ENCODE results near the gene RNF13. TPM values are rescaled to one million over a fixed set of nuclear protein-coding genes. Genes with fewer than 3 reads are reported as not detected.
"Not testable (repeated sequence)": the region's sequence is repeated elsewhere in the genome, so short reads cannot be mapped to it uniquely, and the experiment has no call there.

Gene RNF13
- total RNA-seq, 1 experiment from 2014 or later, result 108 TPM

DNA sequence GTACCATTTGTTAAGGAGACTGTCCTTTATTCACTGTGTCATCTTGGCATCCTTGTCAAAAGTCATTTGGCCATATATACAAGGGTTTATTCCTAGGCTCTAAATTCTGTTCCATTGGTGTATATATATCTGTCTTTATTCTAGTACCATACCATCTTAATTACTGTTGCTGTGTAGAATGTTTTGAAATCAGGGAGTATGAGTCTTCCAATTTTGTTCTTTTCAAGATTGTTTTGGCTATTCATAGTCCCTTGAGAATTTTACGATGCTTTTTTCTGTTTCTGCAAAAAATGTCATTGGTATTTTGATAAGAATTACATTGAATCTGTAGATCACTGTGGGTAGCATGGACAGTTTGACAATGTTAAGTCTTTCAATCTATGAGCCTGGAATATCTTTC lies 128.9 kb downstream of the RNF13 start:
- TF ChIP-seq, protein P1, sequence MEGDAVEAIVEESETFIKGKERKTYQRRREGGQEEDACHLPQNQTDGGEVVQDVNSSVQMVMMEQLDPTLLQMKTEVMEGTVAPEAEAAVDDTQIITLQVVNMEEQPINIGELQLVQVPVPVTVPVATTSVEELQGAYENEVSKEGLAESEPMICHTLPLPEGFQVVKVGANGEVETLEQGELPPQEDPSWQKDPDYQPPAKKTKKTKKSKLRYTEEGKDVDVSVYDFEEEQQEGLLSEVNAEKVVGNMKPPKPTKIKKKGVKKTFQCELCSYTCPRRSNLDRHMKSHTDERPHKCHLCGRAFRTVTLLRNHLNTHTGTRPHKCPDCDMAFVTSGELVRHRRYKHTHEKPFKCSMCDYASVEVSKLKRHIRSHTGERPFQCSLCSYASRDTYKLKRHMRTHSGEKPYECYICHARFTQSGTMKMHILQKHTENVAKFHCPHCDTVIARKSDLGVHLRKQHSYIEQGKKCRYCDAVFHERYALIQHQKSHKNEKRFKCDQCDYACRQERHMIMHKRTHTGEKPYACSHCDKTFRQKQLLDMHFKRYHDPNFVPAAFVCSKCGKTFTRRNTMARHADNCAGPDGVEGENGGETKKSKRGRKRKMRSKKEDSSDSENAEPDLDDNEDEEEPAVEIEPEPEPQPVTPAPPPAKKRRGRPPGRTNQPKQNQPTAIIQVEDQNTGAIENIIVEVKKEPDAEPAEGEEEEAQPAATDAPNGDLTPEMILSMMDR (IDR thresholded peaks at IDR 0.05; ENCODE audit: unreplicated experiment), result no peak
- intact Hi-C loops (cut with micrococcal nuclease; ENCODE audit: unreplicated experiment), result no loop called here
- no peak overlapping the region for H3K27ac Mint-ChIP-seq (ENCODE audit: unreplicated experiment)
- peaks cover 4% of the 10 kb centered on the region for H3K36me3 Mint-ChIP-seq (ENCODE audit: insufficient read depth, unreplicated experiment)
- no peak for DNase-seq
- no TSS peak for BruUV-seq (replicated peaks)
- H3K4me1 Mint-ChIP-seq (ENCODE audit: low read depth, unreplicated experiment), result no peaks in the 10 kb centered on the region
- CTCF ChIA-PET, result no interaction called here
- H3K9me3 Mint-ChIP-seq (ENCODE audit: low read depth, unreplicated experiment), result peaks cover 6% of the 10 kb centered on the region
- H3K4me3 Mint-ChIP-seq (ENCODE audit: low read depth, unreplicated experiment), result no peak overlapping the region
- no peaks in the 10 kb centered on the region for H3K27me3 Mint-ChIP-seq (ENCODE audit: unreplicated experiment)

DNA sequence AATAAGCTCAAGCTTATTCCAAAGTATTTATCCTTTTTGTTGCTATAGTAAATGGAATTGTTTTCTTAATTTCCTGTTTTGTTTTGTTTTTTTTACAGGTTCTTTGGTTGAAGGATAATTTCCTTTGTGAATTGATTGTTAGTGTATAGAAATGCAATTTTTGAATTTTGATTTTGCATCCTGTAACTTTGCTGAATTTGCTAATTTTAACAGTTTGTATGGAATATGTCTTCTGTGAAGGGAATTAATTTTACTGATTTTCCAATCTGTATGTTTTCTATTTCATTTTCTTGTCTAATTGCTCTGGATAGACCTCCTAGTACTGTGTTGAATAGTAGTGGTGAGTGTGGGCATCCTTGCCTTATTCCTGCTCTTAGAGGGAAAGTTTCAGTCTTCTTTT lies 129.4 kb downstream of the RNF13 start:
- no TSS peak for BruUV-seq (replicated peaks)
- intact Hi-C loops (cut with micrococcal nuclease; ENCODE audit: unreplicated experiment), result no loop called here
- no peak overlapping the region for H3K4me3 Mint-ChIP-seq (ENCODE audit: low read depth, unreplicated experiment)

DNA sequence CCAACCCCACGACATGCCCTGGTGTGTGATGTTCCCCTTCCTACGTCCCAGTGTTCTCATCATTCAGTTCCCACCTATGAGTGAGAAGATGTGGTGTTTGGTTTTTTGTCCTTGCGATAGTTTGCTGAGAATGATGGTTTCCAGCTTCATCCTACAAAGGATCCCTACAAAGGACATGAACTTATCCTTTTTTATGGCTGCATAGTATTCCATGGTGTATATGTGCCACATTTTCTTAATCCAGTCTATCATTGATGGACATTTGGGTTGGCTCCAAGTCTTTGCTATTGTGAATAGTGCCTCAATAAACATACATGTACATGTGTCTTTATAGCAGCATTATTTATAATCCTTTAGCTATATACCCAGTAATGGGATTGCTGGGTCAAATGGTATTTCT lies 131.0 kb downstream of the RNF13 start:
- H3K9me3 Mint-ChIP-seq (ENCODE audit: low read depth, unreplicated experiment); H3K27ac Mint-ChIP-seq (ENCODE audit: unreplicated experiment); H3K27me3 Mint-ChIP-seq (ENCODE audit: unreplicated experiment); CTCF ChIA-PET; H3K4me3 Mint-ChIP-seq (ENCODE audit: low read depth, unreplicated experiment); BruUV-seq (replicated peaks); H3K4me1 Mint-ChIP-seq (ENCODE audit: low read depth, unreplicated experiment); intact Hi-C loops (cut with micrococcal nuclease; ENCODE audit: unreplicated experiment); DNase-seq: not testable (repeated sequence)
- H3K36me3 Mint-ChIP-seq (ENCODE audit: insufficient read depth, unreplicated experiment), result peaks cover 12% of the 10 kb centered on the region

More for the DNA sequence above, 129.4 kb downstream of the RNF13 start:
- peaks cover 7% of the 10 kb centered on the region for H3K9me3 Mint-ChIP-seq (ENCODE audit: low read depth, unreplicated experiment)
- H3K27ac Mint-ChIP-seq (ENCODE audit: unreplicated experiment), result no peak overlapping the region
- CTCF ChIA-PET, result no interaction called here
- TF ChIP-seq, protein P1 (IDR thresholded peaks at IDR 0.05; ENCODE audit: unreplicated experiment), result no peak
- H3K36me3 Mint-ChIP-seq (ENCODE audit: insufficient read depth, unreplicated experiment), result peaks cover 6% of the 10 kb centered on the region
- H3K27me3 Mint-ChIP-seq (ENCODE audit: unreplicated experiment), result no peaks in the 10 kb centered on the region
- no peaks in the 10 kb centered on the region for H3K4me1 Mint-ChIP-seq (ENCODE audit: low read depth, unreplicated experiment)
- DNase-seq, result no peak

DNA sequence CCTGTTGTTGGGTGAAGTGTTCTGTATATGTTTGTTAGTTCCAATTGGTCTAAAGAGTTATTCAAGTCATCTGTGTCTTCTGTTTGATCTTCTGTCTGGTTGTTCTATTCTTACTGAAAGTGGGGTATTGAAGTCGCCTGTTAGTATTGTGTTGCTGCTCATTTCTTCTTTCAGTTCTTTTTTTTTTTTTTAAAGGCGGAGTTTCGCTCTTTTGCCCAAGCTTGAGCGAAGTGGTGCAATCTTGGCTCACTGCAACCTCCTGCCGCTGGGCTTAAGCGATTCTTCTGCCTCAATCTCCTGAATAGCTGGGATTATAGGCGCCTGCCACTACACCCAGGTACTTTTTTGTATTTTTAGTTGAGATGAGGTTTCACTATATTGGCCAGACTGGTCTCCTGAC lies 134.2 kb downstream of the RNF13 start:
- H3K4me3 Mint-ChIP-seq (ENCODE audit: low read depth, unreplicated experiment), result no peak overlapping the region
- CTCF ChIA-PET, result no interaction called here
- intact Hi-C loops (cut with micrococcal nuclease; ENCODE audit: unreplicated experiment), result no loop called here
- no peaks in the 10 kb centered on the region for H3K4me1 Mint-ChIP-seq (ENCODE audit: low read depth, unreplicated experiment)
- H3K27me3 Mint-ChIP-seq (ENCODE audit: unreplicated experiment), result no peaks in the 10 kb centered on the region
- DNase-seq, result no peak
- H3K36me3 Mint-ChIP-seq (ENCODE audit: insufficient read depth, unreplicated experiment), result peaks cover 12% of the 10 kb centered on the region
- TF ChIP-seq, protein P1 (IDR thresholded peaks at IDR 0.05; ENCODE audit: unreplicated experiment), result no peak
- BruUV-seq (replicated peaks), result no TSS peak
- peaks cover 5% of the 10 kb centered on the region for H3K9me3 Mint-ChIP-seq (ENCODE audit: low read depth, unreplicated experiment)
- H3K27ac Mint-ChIP-seq (ENCODE audit: unreplicated experiment), result peak overlapping the region; percentile 17

DNA sequence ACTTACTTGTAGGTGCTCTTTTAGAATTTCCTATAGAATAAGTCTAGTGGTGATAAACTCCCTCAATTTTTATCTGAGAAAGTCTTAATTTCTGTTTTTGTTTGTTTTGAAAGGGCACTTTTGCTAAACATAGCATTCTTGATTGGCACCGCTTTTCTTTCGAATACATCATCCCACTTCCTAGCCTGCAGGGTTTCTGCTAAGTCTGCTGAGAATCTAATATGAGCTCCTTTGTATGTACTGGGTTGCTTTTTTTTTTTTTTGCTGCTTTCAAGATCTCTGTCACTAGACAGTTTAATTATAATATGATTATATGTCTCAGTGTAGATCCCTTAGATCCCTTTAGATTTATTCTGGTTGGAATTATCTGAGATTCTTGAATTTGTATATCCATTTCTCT lies 136.2 kb downstream of the RNF13 start:
- CTCF ChIA-PET, result no interaction called here
- Mint-ChIP-seq H3K27me3 (ENCODE audit: unreplicated experiment) (no peaks in the 10 kb centered on the region), H3K4me1 (ENCODE audit: low read depth, unreplicated experiment) (no peaks in the 10 kb centered on the region), H3K27ac (ENCODE audit: unreplicated experiment) (no peak overlapping the region), H3K4me3 (ENCODE audit: low read depth, unreplicated experiment) (no peak overlapping the region), H3K9me3 (ENCODE audit: low read depth, unreplicated experiment) (peaks cover 2% of the 10 kb centered on the region), H3K36me3 (ENCODE audit: insufficient read depth, unreplicated experiment) (peaks cover 12% of the 10 kb centered on the region)
- TF ChIP-seq, protein P1 (IDR thresholded peaks at IDR 0.05; ENCODE audit: unreplicated experiment), result no peak
- intact Hi-C loops (cut with micrococcal nuclease; ENCODE audit: unreplicated experiment), result no loop called here
- BruUV-seq (replicated peaks), result no TSS peak
- no peak for DNase-seq
